Stimulated activated CD8-positive, alpha-beta memory T cell treated with anti-CD3 and anti-CD28 coated beads, Interleukin-7, amount 100 ng/mL, for 48 hours (primary cell): ENCODE measurements around the gene ANKRD6.
"Not testable (repeated sequence)": the region's sequence is repeated elsewhere in the genome, so short reads cannot be mapped to it uniquely, and the experiment has no call there.

ENCODE experiments used
- DNase-seq, 2 donors: peaks; one replicate each; pipeline ENCODE4 v3.0.0-alpha.2; 2020; ENCODE audit warnings: low read depth in 1 of 2; ENCODE audit errors: extremely low read depth in 1 of 2

ANKRD6 gene

GRCh38 chr6:89432875-89433251, at the start of gene ANKRD6:
Gene ANKRD6, plus strand, starts transcription at chr6:89433152. Its CDS starts 133,825 bp downstream, at chr6:89566977.
- peak; percentile 57 to 71 for DNase-seq

GRCh38 chr6:89385156-89385667, 47.7 kb upstream of the ANKRD6 start:
- DNase-seq = no peak

- no peak for DNase-seq
Measured at GRCh38 chr6:89385846-89386245, 47.1 kb upstream of the ANKRD6 start.

- DNase-seq = no peak
Measured at GRCh38 chr6:89386917-89387491, 45.9 kb upstream of the ANKRD6 start.

- no peak for DNase-seq
Measured at GRCh38 chr6:89387516-89388201, 45.3 kb upstream of the ANKRD6 start.

- DNase-seq = no peak
Measured at GRCh38 chr6:89388846-89389245, 44.1 kb upstream of the ANKRD6 start.

GRCh38 chr6:89392823-89393222, 40.1 kb upstream of the ANKRD6 start:
- DNase-seq = no peak

DNA sequence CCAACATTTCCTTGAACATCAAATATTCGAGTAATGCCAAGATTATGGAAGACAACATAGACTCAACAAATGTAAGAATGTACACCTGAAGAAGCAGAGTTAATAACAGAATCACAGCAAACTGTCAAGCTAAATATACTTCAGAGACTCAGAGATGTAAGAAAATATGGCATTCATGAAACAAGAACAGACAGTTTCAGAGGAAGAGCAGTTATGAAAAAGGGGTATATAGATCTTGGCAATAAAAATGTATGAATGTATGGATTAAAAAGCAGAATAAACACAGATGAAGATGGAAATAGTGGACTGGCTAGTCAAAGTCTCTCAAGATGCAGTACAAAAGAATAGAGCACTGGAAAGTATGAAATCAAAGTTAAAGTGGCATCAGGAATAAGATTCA, 39.3 kb upstream of the ANKRD6 start:
- no peak for DNase-seq

DNA sequence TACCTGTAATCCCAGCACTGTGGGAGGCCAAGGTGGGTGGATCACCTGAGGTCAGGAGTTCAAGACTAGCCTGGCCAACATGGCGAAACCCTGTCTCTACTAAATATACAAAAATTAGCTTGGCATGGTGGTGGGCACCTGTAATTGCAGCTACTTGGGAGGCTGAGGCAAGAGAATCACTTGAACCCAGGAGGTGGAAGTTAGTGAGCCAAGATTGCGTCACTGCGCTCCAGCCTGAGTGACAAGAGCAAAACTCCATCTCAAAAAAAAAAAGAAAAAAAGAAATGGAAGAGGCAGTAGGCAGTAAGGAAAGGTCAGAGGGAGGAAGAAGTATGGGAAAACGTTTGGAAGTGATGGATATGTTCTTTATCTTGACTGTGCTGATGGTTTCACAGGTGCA, 35.1 kb upstream of the ANKRD6 start:
- not testable (repeated sequence) for DNase-seq

DNA sequence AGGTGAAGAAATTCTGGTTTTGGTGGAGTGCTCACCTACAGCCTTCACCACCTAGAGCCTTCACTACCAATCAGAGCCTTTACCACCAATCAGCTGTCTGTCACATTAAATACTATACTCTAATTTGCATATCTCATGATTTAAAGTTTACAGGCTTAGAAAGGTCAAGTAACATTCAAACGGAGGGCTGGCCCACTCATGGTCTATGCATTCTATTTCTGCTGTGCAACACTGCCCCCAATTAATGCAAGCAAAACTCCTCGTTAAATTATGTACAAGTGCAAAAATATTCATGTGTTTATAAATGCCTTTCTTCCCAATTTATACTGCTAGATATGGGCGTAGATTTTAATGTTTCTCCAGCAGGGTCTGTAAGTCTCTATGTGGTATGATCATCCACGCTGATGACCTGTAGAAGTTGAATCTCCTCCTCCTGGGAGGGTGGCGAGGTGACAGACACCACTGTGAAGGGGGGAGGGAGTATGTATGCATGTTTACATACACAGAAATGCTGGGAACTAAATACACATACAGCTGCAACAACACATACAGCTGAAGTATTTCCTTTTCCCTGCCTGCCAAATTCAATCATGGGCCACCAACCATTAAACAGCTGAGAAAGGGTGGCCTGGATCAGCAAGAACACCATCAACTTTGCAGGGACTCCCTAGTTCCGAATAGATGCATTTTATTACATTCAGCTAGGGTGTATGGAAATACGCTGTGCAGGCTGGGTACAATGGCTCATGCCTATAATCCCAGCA, 34.0 kb upstream of the ANKRD6 start:
- DNase-seq = no peak

GRCh38 chr6:89400050-89400449, 32.9 kb upstream of the ANKRD6 start:
- DNase-seq = no peak

GRCh38 chr6:89400912-89401399, 32.0 kb upstream of the ANKRD6 start:
- no peak for DNase-seq

GRCh38 chr6:89402776-89403175, 30.2 kb upstream of the ANKRD6 start:
- no peak for DNase-seq

- no peak for DNase-seq
Measured at GRCh38 chr6:89404512-89404911, 28.4 kb upstream of the ANKRD6 start.

DNA sequence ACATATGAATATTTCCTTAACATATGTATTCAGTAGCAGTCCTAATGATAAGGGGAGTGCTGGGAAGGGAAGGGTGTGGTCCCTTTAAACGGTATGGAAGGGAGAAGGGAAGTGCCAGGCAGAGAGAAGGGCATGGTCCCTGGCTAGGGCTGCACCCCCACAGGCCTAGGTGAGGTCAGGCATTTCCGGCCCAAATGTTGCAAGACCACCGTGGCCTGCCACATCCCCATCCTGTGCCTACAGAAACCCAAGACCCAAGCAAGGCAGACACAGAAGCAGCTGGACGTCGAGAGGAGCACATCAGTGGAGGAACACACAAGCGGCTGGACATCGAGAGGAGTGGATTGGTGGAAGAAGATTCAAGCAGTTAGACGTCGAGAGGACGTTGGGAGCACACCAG, 26.8 kb upstream of the ANKRD6 start:
- DNase-seq = no peak

- no peak for DNase-seq
Measured at GRCh38 chr6:89409461-89410035, 23.4 kb upstream of the ANKRD6 start.

DNA sequence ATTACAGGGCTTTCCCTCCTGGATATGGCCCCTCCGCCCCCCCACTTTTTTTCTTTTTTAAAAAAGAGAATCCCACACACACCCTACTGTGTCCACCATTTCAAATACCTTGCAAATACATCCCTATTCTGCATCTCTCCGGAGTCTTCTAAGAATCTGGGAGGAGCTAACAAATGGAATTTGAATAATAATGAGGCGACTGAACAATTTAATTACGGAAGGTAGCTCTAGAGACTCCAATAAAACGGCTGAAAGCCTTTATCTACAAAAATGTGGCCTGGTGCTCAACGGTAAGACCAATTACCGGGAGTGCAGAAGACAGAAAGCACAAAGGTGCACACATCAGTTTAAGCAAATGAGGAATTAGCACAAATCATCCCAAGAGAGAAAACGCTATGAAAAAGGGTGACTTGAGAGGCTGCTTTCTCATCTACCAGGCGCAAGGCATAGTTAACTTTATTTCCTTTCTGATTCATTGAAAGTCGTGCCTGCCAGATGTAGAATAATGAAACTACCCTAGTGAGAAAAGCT, 22.7 kb upstream of the ANKRD6 start:
- DNase-seq = no peak

GRCh38 chr6:89410788-89411144, 22.2 kb upstream of the ANKRD6 start:
- no peak for DNase-seq

DNA sequence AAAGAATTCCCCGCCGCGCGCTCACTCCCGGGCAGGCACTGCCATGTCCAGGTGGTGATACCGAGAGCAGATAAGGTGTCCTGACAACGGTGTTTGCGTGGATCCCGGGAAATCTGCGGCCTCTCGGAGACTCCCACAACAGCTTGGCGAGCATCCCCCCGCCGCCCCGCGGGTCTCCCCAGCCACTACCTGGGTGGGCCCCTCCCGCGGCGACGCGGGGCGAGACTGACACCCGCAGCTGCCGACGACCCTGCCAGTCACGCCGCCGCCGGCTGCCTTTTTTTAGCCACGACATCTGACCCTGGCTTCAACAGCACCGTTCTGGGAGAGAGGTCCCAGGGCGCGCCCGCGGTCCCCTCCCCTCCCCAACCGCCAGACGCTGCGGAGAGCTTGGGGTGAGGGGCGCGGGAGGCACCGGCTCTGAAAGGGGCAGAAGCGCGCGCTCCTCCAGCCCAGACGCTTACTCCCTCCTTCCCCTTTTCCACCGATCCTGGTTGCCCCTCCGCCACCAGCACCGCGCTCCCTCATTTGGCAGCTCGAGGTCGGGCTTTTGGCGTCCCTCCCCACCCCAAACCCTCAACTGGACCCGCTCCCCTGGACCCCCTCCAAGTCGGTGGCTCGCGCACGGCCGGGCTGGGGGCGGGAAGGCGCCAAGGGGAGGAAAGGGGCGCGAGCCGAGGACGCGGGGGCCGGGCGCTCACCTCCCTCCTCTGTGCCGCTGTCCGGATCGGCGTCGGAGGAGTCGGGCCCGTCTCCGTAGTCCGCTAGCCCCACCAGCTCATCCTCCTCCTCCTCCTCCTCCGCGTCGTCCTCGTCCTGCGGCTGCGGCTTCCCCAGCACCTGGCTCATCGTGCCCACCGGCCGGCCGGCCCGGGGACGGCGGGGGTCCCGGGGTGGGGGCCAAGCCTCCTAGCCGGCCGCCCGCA, 21.5 kb upstream of the ANKRD6 start:
- peak in 1 of 2 donors; percentile 4 for DNase-seq
